ENCODE results near the gene RFX4.

The RFX4 gene

GRCh38 chr12:106740818-106741217 is 158.0 kb downstream of the RFX4 start:
- no peaks in the 10 kb centered on the region for H3K36me3 Mint-ChIP-seq (ENCODE audit: insufficient read depth)
- no peak overlapping the region for H3K4me3 Mint-ChIP-seq
- H3K27ac Mint-ChIP-seq = no peak overlapping the region
- H3K27me3 Mint-ChIP-seq = peaks cover 0 to 5% of the 10 kb centered on the region in 2 donors
- no peaks in the 10 kb centered on the region for H3K9me3 Mint-ChIP-seq
- no peak for DNase-seq
- no peaks in the 10 kb centered on the region for H3K4me1 Mint-ChIP-seq (ENCODE audit: low read depth in 2 of 2)
- no peak for ATAC-seq (replicated peaks)

DNA sequence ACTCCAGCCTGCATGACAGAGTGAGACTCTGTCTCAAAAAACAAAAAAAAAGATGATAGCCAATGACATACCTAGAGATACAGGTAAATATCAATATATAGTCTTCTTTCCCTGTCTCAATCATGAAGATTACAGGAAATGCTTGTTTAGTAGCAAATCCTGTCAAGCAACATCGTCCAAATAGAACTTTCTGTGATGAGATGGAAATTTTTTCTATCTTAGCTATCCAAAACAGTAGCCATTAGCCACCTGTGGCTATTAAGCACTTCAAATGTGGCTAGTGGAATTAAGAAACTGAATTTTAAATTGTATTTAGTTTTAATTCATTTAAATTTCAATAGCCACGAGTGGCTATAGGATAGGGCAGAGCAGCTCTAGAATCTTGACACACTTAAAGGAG is 158.4 kb downstream of the RFX4 start:
- DNase-seq (no peak), ATAC-seq (replicated peaks) (no peak)
- H3K4me3 Mint-ChIP-seq = no peak overlapping the region
- no peaks in the 10 kb centered on the region for H3K36me3 Mint-ChIP-seq (ENCODE audit: insufficient read depth)
- H3K27me3 Mint-ChIP-seq = peaks cover 0 to 5% of the 10 kb centered on the region in 2 donors
- H3K27ac Mint-ChIP-seq = no peak overlapping the region
- no peaks in the 10 kb centered on the region for H3K4me1 Mint-ChIP-seq (ENCODE audit: low read depth in 2 of 2)
- H3K9me3 Mint-ChIP-seq = no peaks in the 10 kb centered on the region

DNA sequence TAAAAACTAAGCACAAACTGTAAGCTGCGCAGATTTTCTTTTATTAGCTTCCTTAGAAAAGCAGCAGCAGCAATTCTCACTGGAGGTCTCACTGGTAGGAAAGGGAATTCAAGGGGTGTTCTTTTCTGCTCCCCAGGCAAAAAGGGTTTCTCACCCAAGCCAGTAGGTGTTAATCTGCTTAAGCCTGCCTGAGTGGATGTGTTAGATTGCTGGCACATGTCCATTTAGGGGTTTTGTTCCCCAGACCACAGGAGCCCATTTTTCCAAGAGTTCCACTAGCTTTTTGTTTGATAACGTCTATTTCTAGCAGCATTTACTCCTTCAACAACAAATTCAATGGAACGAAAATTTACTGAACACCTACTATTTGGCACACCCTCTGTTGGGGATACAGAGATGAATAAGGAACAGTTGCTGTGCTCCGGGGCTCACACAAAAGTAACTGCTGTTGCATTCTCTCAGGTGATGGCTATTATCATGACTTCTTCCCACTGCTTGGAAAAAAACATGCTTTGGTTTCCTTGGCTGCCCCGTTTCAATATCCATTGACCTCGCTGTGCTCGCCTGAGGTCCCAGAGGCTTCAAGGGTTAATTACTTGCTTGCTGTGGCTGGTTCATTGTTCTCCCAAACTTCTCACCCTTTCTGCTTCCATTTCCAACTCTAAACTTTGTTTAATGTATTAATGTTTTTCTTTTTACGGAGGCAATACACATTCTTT is 160.6 kb downstream of the RFX4 start:
- Mint-ChIP-seq H3K36me3 (ENCODE audit: insufficient read depth) (peaks cover 7% of the 10 kb centered on the region), H3K4me3 (no peak overlapping the region), H3K9me3 (no peaks in the 10 kb centered on the region), H3K4me1 (ENCODE audit: low read depth in 2 of 2) (peaks cover 15 to 16% of the 10 kb centered on the region in 2 donors), H3K27me3 (peaks cover 0 to 5% of the 10 kb centered on the region in 2 donors), H3K27ac (no peak overlapping the region)
- DNase-seq (no peak), ATAC-seq (replicated peaks) (no peak)

GRCh38 chr12:106744600-106744999 is 161.8 kb downstream of the RFX4 start:
- peaks cover 7% of the 10 kb centered on the region for H3K36me3 Mint-ChIP-seq (ENCODE audit: insufficient read depth)
- peaks cover 15 to 20% of the 10 kb centered on the region in 2 donors for H3K4me1 Mint-ChIP-seq (ENCODE audit: low read depth in 2 of 2)
- H3K4me3 Mint-ChIP-seq = no peak overlapping the region
- DNase-seq = no peak
- ATAC-seq (replicated peaks) = no peak
- H3K9me3 Mint-ChIP-seq = no peaks in the 10 kb centered on the region
- no peak overlapping the region for H3K27ac Mint-ChIP-seq
- H3K27me3 Mint-ChIP-seq = peaks cover 0 to 5% of the 10 kb centered on the region in 2 donors

DNA sequence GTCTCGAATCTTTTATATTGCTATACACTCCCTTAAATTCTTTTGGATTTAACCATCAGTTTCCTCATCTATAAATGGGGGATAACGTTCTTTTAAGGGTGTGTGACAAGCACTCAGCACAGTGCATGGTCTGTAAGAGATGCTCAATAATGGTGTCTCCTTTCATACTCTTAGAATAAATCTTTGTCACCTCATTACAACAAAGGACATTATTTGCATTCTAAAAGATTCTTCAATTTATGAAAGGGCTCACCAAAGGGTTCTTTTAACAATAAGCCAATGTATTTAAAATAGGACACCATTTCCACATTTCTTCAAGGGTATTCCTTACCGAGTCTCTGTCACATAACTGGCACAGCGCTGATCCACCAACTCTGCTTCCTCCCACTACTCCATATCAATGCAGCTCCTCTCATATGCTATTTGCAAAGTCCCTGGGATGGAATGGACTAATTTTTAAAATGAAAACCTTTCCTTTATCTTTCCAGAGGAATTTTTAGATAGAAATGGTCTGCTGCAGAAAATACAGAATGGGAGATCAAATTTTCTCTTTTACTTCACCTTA is 162.5 kb downstream of the RFX4 start:
- Mint-ChIP-seq H3K4me1 (ENCODE audit: low read depth in 2 of 2) (peaks cover 18 to 21% of the 10 kb centered on the region in 2 donors), H3K4me3 (no peak overlapping the region), H3K27me3 (peaks cover 0 to 5% of the 10 kb centered on the region in 2 donors), H3K36me3 (ENCODE audit: insufficient read depth) (peaks cover 7% of the 10 kb centered on the region), H3K27ac (no peak overlapping the region), H3K9me3 (no peaks in the 10 kb centered on the region)
- DNase-seq (no peak), ATAC-seq (replicated peaks) (no peak)

DNA sequence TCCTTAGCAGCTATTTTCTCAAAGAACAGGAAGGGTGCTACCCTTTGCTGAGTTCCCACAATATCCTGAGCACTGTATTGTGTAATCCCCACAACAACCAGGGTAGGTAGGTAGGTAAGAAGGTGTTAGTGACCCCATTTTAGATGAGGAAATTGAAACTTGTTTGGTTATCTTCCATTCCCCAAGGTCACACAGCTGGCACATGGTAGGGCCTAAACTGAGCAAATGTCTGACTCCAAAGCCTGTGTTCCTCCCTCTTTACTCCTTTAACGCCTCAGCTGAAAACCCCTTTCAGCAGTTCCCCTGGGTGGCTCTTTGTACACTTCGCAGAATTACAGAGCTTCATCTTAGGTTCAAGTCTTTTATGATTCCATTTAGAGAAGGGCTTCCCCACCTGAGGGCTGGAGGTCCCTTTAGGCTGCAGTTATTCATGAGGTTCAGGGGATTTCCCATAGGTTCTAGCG is 165.2 kb downstream of the RFX4 start:
- Mint-ChIP-seq H3K27me3 (no peaks in the 10 kb centered on the region), H3K9me3 (no peaks in the 10 kb centered on the region), H3K27ac (peak overlapping the region; percentile 89 to 97), H3K4me1 (ENCODE audit: low read depth in 2 of 2) (peaks cover 28 to 30% of the 10 kb centered on the region in 2 donors), H3K36me3 (ENCODE audit: insufficient read depth) (peaks cover 7% of the 10 kb centered on the region), H3K4me3 (peak overlapping the region; percentile 54 to 62)
- ATAC-seq (replicated peaks) (peak; percentile 93), DNase-seq (peak; percentile 21 to 28 (median 23))

- H3K27me3 Mint-ChIP-seq = no peaks in the 10 kb centered on the region
- ATAC-seq (replicated peaks) = peak; percentile 27
Observed at GRCh38 chr12:106750524-106750923, 167.7 kb downstream of the RFX4 start.

GRCh38 chr12:106753526-106753925 is 170.7 kb downstream of the RFX4 start:
- DNase-seq = no peak
- H3K27me3 Mint-ChIP-seq = no peaks in the 10 kb centered on the region
- peak overlapping the region; percentile 72 to 77 for H3K4me3 Mint-ChIP-seq
- no peaks in the 10 kb centered on the region for H3K9me3 Mint-ChIP-seq
- peak; percentile 86 for ATAC-seq (replicated peaks)
- peaks cover 5% of the 10 kb centered on the region for H3K36me3 Mint-ChIP-seq (ENCODE audit: insufficient read depth)
- peaks cover 29 to 30% of the 10 kb centered on the region in 2 donors for H3K4me1 Mint-ChIP-seq (ENCODE audit: low read depth in 2 of 2)
- peak overlapping the region; percentile 85 to 92 for H3K27ac Mint-ChIP-seq

More at GRCh38 chr12:106750524-106750923, 167.7 kb downstream of the RFX4 start:
- Mint-ChIP-seq H3K4me3 (peak overlapping the region in 1 of 2 donors; percentile 16), H3K36me3 (ENCODE audit: insufficient read depth) (peaks cover 13% of the 10 kb centered on the region), H3K9me3 (no peaks in the 10 kb centered on the region), H3K27ac (peak overlapping the region; percentile 7 to 77), H3K4me1 (ENCODE audit: low read depth in 2 of 2) (peaks cover 44 to 46% of the 10 kb centered on the region in 2 donors)
- DNase-seq = no peak

- Mint-ChIP-seq H3K9me3 (no peaks in the 10 kb centered on the region), H3K4me3 (no peak overlapping the region), H3K36me3 (ENCODE audit: insufficient read depth) (peaks cover 5% of the 10 kb centered on the region), H3K27me3 (no peaks in the 10 kb centered on the region), H3K27ac (peak overlapping the region in 1 of 2 donors; percentile 92), H3K4me1 (ENCODE audit: low read depth in 2 of 2) (peaks cover 26 to 33% of the 10 kb centered on the region in 2 donors)
- DNase-seq (no peak), ATAC-seq (replicated peaks) (no peak)
Observed at GRCh38 chr12:106754331-106754730, 171.5 kb downstream of the RFX4 start.

- Mint-ChIP-seq H3K9me3 (no peaks in the 10 kb centered on the region), H3K27ac (no peak overlapping the region), H3K4me1 (ENCODE audit: low read depth in 2 of 2) (peaks cover 27 to 36% of the 10 kb centered on the region in 2 donors), H3K36me3 (ENCODE audit: insufficient read depth) (peaks cover 9% of the 10 kb centered on the region), H3K4me3 (no peak overlapping the region), H3K27me3 (no peaks in the 10 kb centered on the region)
- DNase-seq = no peak
- no peak for ATAC-seq (replicated peaks)
Observed at GRCh38 chr12:106757623-106758348, 175.0 kb downstream of the RFX4 start.

GRCh38 chr12:106758349-106759110 is 175.7 kb downstream of the RFX4 start:
- H3K27me3 Mint-ChIP-seq = no peaks in the 10 kb centered on the region
- H3K4me3 Mint-ChIP-seq = no peak overlapping the region
- peaks cover 9% of the 10 kb centered on the region for H3K36me3 Mint-ChIP-seq (ENCODE audit: insufficient read depth)
- peak overlapping the region; percentile 26 to 85 for H3K27ac Mint-ChIP-seq
- ATAC-seq (replicated peaks) = no peak
- no peaks in the 10 kb centered on the region for H3K9me3 Mint-ChIP-seq
- no peak for DNase-seq
- peaks cover 20 to 28% of the 10 kb centered on the region in 2 donors for H3K4me1 Mint-ChIP-seq (ENCODE audit: low read depth in 2 of 2)

- H3K27me3 Mint-ChIP-seq = no peaks in the 10 kb centered on the region
- peak overlapping the region; percentile 78 to 90 for H3K27ac Mint-ChIP-seq
- H3K4me1 Mint-ChIP-seq (ENCODE audit: low read depth in 2 of 2) = peaks cover 9 to 18% of the 10 kb centered on the region in 2 donors
- DNase-seq (no peak), ATAC-seq (replicated peaks) (peak; percentile 21)
- H3K36me3 Mint-ChIP-seq (ENCODE audit: insufficient read depth) = peaks cover 6% of the 10 kb centered on the region
- no peaks in the 10 kb centered on the region for H3K9me3 Mint-ChIP-seq
- peak overlapping the region; percentile 68 to 73 for H3K4me3 Mint-ChIP-seq
Observed at GRCh38 chr12:106759526-106760183, 176.9 kb downstream of the RFX4 start.

Data from effector memory CD8-positive, alpha-beta T cell (primary cell).